GM19395 (cell line): ENCODE results near the gene NR1H2.
"Not testable (repeated sequence)": the region's sequence is repeated elsewhere in the genome, so short reads cannot be mapped to it uniquely, and the experiment has no call there.

Source experiments
- ATAC-seq: cut with Tn5 transposase; IDR thresholded peaks from one replicate; pipeline ENCODE4 v1.9.1; 2021; ENCODE audit warnings: mild to moderate bottlenecking, moderate library complexity; ENCODE audit not compliant: unreplicated experiment

The NR1H2 gene

DNA sequence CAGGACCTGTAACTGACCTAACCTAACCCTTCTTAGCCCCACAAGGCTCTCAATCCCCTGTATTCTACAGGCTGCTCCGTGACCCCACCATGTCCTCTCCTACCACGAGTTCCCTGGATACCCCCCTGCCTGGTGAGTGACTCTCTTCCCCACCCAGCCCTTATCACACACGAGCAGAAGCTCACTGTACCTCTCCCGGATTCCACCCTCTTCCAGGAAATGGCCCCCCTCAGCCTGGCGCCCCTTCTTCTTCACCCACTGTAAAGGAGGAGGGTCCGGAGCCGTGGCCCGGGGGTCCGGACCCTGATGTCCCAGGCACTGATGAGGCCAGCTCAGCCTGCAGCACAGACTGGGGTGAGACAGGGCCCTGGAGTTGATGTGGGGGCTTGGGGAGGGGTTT lies 1.3 kb downstream of the NR1H2 start:
- no peak for ATAC-seq

DNA sequence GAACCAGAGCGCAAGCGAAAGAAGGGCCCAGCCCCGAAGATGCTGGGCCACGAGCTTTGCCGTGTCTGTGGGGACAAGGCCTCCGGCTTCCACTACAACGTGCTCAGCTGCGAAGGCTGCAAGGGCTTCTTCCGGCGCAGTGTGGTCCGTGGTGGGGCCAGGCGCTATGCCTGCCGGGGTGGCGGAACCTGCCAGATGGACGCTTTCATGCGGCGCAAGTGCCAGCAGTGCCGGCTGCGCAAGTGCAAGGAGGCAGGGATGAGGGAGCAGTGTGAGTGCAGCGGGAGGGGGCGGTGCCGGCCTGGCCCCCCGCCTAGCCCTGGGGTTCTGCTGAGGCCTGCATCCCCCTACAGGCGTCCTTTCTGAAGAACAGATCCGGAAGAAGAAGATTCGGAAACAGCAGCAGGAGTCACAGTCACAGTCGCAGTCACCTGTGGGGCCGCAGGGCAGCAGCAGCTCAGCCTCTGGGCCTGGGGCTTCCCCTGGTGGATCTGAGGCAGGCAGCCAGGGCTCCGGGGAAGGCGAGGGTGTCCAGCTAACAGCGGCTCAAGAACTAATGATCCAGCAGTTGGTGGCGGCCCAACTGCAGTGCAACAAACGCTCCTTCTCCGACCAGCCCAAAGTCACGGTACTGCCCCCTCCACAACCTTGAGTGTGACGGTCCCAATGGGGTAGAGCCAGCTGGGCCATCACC lies 2.1 kb downstream of the NR1H2 start:
- no peak for ATAC-seq

GRCh38 chr19:50378863-50379236 lies 2.6 kb downstream of the NR1H2 start:
- ATAC-seq: no peak

- ATAC-seq: no peak
Measured at GRCh38 chr19:50379602-50380001, 3.3 kb downstream of the NR1H2 start.

GRCh38 chr19:50380137-50380536 lies 3.9 kb downstream of the NR1H2 start:
- no peak for ATAC-seq

DNA sequence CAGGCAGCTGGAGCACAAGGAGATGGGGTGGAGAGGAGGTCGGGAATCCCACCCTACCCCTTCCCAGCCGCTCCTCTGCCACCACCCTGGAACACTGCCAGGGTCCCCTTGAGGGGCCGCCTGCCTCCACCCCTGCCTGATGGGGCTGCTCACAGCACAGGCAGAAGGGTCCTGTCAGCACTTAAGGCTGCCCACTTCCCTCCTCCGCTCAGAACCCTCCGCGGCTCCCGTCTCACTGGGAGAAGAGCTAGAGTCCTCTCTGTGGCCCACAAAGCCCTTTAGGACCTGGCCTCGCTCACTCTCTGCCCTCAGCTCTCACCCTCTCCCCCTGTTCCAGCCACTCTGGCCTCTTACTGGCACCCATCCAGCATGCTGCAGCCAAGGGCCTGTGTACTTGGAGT lies 4.5 kb downstream of the NR1H2 start:
- ATAC-seq: no peak

DNA sequence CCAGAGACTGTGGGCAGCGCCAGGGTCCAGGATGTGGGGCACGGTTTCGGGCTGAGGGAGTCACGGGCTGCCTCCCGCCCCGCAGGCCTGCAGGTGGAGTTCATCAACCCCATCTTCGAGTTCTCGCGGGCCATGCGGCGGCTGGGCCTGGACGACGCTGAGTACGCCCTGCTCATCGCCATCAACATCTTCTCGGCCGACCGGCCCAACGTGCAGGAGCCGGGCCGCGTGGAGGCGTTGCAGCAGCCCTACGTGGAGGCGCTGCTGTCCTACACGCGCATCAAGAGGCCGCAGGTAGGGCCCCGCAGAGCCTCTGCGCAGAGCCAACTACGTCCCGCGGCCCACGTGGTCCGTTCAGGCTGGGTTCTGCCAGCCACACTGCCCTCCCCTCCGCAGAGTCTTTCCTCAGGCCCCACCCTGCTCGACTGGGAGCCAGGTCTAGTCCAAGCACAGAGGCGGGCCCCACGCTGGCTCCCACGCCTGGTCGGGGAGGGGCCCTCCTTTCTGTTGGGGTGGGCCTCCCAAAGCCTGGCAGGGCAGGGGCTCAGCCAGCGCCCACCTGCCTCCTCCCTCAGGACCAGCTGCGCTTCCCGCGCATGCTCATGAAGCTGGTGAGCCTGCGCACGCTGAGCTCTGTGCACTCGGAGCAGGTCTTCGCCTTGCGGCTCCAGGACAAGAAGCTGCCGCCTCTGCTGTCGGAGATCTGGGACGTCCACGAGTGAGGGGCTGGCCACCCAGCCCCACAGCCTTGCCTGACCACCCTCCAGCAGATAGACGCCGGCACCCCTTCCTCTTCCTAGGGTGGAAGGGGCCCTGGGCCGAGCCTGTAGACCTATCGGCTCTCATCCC lies 5.8 kb downstream of the NR1H2 start:
- no peak for ATAC-seq

DNA sequence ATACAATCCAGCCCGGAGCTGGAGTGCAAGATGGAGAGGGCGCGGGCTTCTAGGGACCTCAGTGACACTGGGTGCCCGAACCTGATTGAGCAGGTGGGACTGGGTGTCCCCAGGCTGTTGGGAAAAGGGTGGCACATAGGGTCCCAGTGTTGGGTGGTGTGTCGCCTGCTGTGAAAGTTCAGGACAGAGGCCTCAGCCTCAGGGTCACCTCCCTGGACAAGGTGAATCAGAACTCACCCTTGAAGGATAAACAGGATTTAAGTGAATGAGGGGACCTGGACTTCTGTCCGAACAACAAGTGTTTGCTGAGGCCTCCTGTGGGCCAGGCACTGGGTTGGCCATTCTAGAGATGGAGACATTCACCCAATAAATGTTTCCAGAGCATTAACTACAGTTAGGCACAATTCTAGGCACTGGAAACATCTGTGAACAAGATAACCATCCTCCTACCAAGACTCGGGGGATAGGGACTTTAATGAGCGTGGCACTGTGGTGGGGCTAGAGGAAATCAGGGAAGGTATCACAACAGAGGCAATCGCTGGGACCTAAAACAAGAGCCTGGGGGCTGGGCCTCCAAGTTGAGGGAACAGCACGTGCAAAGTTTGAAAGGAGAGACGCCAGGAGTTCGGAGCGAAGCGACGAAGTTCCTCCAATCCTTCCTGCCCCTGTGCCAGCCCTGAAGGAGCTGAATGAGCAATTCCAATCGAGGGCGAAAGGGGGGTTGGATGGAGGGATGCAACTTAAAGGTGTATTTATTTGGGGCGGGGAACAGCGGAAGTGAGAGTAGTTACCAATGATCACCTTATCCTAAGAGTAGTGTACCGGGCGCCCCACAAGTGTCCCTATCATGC lies 7.0 kb downstream of the NR1H2 start:
- no peak for ATAC-seq

GRCh38 chr19:50383852-50384684 lies 7.8 kb downstream of the NR1H2 start, which contains the start of gene POLD1:
Gene POLD1 (plus strand): TSS chr19:50384347. CDS start chr19:50398852, 14,505 bp downstream.
- peak; percentile 80 for ATAC-seq

DNA sequence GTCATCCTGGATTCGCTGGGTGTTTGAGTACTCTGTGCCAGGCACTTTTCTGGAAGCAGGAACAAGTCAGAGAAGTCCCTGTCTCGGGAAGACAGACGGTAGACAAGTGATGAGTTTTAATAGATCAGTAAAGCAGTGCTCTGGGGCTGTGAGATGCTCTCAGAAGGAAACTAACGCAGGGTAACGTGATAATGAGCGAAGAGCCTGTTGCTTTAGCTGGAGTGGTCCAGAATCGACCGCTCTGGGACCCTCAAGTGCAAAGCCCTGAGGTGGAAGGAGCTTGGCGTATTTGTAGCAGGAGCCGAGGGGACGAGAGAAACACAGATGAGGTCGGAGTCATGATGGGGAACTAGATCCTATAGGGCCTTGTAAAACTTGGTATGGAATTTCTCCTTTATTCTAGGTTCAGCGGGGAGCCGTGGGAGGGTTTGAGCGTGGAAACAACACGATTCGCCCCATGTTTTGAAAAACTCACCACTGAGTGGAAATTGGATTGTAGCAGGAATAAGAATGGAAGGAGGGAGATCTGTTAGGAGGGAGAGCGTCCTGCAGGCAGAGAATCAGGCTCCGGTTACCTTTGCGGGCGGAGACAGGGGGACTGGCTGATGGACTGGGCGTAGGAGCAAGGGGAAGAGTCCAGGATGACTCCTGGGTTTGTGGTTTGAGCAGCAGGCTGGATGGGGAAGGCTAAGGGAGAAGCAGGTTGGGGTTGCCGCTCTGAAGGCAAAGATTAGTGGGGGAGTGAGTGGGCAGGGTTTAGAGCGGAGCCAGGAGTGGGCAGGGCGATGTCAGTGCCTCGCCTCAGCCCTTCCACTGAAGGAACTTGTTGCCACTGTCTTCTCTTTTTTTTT lies 8.7 kb downstream of the NR1H2 start:
- no peak for ATAC-seq

GRCh38 chr19:50387176-50387867 lies 11.1 kb downstream of the NR1H2 start:
- no peak for ATAC-seq

- no peak for ATAC-seq
Measured at GRCh38 chr19:50387868-50388245, 11.6 kb downstream of the NR1H2 start.

GRCh38 chr19:50390295-50390694 lies 14.0 kb downstream of the NR1H2 start:
- ATAC-seq: not testable (repeated sequence)

- ATAC-seq: not testable (repeated sequence)
Measured at GRCh38 chr19:50390952-50391351, 14.7 kb downstream of the NR1H2 start.

GRCh38 chr19:50392759-50393158 lies 16.5 kb downstream of the NR1H2 start:
- ATAC-seq: no peak

DNA sequence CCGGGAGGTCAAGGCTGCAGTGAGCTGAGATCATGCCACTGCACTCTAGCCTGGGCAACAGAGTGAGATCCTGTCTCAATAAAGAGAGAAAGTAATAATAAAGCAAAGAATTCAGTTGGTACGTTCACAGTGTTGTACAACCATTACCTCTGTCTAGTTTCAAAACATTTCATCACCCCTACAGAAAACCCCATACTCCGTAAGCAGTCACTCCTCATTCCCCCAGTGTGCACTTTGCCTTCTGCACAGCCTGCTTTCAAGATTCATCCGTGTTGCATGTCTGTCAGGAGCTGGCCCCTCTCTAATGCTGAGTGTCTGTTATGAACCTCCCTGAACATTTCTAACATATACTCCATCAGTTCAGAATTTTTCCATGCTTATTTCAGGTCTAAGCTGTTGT lies 17.3 kb downstream of the NR1H2 start:
- no peak for ATAC-seq

GRCh38 chr19:50394017-50394416 lies 17.8 kb downstream of the NR1H2 start:
- ATAC-seq: no peak

- no peak for ATAC-seq
Measured at GRCh38 chr19:50398675-50399367, 22.6 kb downstream of the NR1H2 start.
